ENCODE measurements around the gene BCL2L2.

BCL2L2 gene

DNA sequence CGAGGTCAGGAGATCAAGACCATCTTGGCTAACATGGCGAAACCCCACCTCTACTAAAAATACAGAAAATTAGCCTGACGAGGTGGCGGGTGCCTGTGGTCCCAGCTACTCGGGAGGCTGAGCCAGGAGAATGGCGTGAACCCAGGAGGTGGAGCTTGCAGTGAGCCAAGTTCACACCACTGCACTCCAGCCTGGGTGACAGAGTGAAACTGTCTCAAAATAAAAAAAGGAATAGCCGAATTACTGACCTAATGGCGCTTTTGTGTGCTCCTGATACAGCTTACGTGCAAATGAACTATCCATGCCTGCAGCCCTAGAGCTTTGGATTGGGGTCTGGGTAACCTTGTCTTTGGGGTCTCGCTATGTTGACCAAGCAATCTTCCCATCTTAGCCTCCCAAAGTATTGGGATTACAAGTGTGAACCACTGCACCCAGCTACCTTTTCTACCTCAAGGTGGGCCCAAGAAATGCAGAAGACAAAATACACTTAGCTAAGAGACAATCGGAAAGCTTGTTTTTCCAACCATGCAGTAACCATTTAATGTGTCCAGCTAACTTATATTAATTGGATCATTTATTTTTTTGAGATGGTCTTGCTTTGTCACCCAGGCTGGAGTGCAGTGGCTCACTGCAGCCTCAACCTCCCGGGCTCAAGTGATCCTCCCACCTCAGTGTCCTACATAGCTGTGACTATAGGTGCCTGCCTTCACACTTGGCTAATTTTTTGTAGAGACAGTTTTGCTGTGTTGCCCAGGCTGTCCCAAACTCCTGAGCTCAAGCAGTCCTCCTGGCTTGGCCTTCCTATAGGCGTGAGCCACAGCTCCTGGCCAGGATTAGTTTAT, 20.1 kb downstream of the BCL2L2 start:
- ChIA-PET CTCF (interaction anchor here (0.6 to 5.1 kb wide), 23 partner anchors 11 to 258 kb away, joined by 3 to 61 read pairs (median 4); no protein-coding TSS in a partner anchor), POLR2A (interaction anchor here (0.9 to 2.7 kb wide), 6 partner anchors 20 to 212 kb away, joined by 3 to 12 read pairs (median 8); partner anchors contain the start of genes BCL2L2 and PPP1R3E)
- peaks cover 8% of the 10 kb centered on the region; the same call in 1 of the 2 replicates for H3K4me1 ChIP-seq (ENCODE audit: control insufficient read depth, insufficient read depth, low read length)
- H3K36me3 ChIP-seq (ENCODE audit: control insufficient read depth in 2 of 2, insufficient read depth in 1 of 2, low read length in 2 of 2), result peaks cover 25 to 37% of the 10 kb centered on the region in 2 experiments
- H3K4me3 ChIP-seq (ENCODE audit: low read depth, low read length), result no peak overlapping the region
- no peak overlapping the region for H3K27ac ChIP-seq (ENCODE audit: extremely low read depth, low read depth, low read length)
- TF ChIP-seq ZNF202 (tag by site-specific recombination; IDR thresholded peaks at IDR 0.05; ENCODE audit: borderline replicate concordance), result no peak
- peak; percentile 99 for TF ChIP-seq ZNF18 (tag by site-specific recombination; IDR thresholded peaks at IDR 0.05)
- no peak for TF ChIP-seq ZNF426 (tag by site-specific recombination; IDR thresholded peaks at IDR 0.05)
- TF ChIP-seq, protein P1, sequence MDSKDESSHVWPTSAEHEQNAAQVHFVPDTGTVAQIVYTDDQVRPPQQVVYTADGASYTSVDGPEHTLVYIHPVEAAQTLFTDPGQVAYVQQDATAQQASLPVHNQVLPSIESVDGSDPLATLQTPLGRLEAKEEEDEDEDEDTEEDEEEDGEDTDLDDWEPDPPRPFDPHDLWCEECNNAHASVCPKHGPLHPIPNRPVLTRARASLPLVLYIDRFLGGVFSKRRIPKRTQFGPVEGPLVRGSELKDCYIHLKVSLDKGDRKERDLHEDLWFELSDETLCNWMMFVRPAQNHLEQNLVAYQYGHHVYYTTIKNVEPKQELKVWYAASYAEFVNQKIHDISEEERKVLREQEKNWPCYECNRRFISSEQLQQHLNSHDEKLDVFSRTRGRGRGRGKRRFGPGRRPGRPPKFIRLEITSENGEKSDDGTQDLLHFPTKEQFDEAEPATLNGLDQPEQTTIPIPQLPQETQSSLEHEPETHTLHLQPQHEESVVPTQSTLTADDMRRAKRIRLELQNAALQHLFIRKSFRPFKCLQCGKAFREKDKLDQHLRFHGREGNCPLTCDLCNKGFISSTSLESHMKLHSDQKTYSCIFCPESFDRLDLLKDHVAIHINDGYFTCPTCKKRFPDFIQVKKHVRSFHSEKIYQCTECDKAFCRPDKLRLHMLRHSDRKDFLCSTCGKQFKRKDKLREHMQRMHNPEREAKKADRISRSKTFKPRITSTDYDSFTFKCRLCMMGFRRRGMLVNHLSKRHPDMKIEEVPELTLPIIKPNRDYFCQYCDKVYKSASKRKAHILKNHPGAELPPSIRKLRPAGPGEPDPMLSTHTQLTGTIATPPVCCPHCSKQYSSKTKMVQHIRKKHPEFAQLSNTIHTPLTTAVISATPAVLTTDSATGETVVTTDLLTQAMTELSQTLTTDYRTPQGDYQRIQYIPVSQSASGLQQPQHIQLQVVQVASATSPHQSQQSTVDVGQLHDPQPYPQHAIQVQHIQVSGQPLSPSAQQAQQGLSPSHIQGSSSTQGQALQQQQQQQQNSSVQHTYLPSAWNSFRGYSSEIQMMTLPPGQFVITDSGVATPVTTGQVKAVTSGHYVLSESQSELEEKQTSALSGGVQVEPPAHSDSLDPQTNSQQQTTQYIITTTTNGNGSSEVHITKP (tag by site-specific recombination; IDR thresholded peaks at IDR 0.05), result 0 out of 2 replicates have a peak, but pooled peaks have one; percentile 22
- no peak for TF ChIP-seq PRDM1 (tag by site-specific recombination; IDR thresholded peaks at IDR 0.05)
- TF ChIP-seq ZNF221 (tag by site-specific recombination; IDR thresholded peaks at IDR 0.05; ENCODE audit: borderline replicate concordance), result no peak
- TF ChIP-seq, protein P2, sequence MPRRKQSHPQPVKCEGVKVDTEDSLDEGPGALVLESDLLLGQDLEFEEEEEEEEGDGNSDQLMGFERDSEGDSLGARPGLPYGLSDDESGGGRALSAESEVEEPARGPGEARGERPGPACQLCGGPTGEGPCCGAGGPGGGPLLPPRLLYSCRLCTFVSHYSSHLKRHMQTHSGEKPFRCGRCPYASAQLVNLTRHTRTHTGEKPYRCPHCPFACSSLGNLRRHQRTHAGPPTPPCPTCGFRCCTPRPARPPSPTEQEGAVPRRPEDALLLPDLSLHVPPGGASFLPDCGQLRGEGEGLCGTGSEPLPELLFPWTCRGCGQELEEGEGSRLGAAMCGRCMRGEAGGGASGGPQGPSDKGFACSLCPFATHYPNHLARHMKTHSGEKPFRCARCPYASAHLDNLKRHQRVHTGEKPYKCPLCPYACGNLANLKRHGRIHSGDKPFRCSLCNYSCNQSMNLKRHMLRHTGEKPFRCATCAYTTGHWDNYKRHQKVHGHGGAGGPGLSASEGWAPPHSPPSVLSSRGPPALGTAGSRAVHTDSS (tag by site-specific recombination; IDR thresholded peaks at IDR 0.05), result 0 out of 2 replicates have a peak, but pooled peaks have one; percentile 6
- no peak for TF ChIP-seq ZIC2 (tag by site-specific recombination; IDR thresholded peaks at IDR 0.05)
- no peak for TF ChIP-seq ZNF423 (tag by site-specific recombination; IDR thresholded peaks at IDR 0.05)
- no peak for TF ChIP-seq ZNF670 (tag by site-specific recombination; IDR thresholded peaks at IDR 0.05; ENCODE audit: low read depth)
- no peak for TF ChIP-seq ZNF837 (tag by site-specific recombination; IDR thresholded peaks at IDR 0.05)
- TF ChIP-seq ZBTB17 (tag by site-specific recombination; IDR thresholded peaks at IDR 0.05), result peak; percentile 31; the same call in 1 of the 2 replicates
- TF ChIP-seq PATZ1 (tag by site-specific recombination; IDR thresholded peaks at IDR 0.05), result no peak
- no peak for TF ChIP-seq KLF9 (tag by site-specific recombination; IDR thresholded peaks at IDR 0.05; ENCODE audit: low read depth)
- H3K9me3 ChIP-seq (ENCODE audit: control insufficient read depth, insufficient read depth, low read depth, low read length), result no peaks in the 10 kb centered on the region

Measured in HEK293 (cell line).